K562 (cell line): ENCODE results near the gene PLXNB3. TPM values are rescaled to one million over a fixed set of nuclear protein-coding genes. Genes with fewer than 3 reads are reported as not detected.
A peak's percentile ranks its signal among the peaks of the same experiment; 100 is the strongest.

Source experiments
- ATF1 ChIP-seq, 2 experiments: fragments of 450-650 bp in 1 of 2; IDR thresholded peaks; 2 replicates each; pipeline ENCODE4 v1.6.1; 2016; ENCODE audit warnings: missing compliant biosample characterization in 1 of 2, missing genetic modification characterization in 1 of 2
- JUND ChIP-seq, 2 experiments: IDR thresholded peaks; 2 replicates in 1 of 2; 3 replicates in 1 of 2; pipeline ENCODE4 v1.6.1; 2011; ENCODE audit warnings: borderline replicate concordance in 2 of 2, low read depth in 2 of 2, low read length in 2 of 2, improper control_type of control experiment in 1 of 2, missing biosample characterization in 1 of 2, missing genetic modification characterization in 1 of 2, missing genetic modification reagents in 1 of 2
- MBD2 ChIP-seq: sonication (generic); IDR thresholded peaks from 2 replicates; pipeline ENCODE4 v1.6.1; 2016; ENCODE audit warnings: low read depth, borderline replicate concordance
- MGA ChIP-seq: fragments of 450-650 bp; IDR thresholded peaks from 2 replicates; pipeline ENCODE4 v1.6.1; 2016; ENCODE audit warnings: mild to moderate bottlenecking, moderate library complexity
- MNT ChIP-seq, 2 experiments: fragments of 450-650 bp; conservative IDR thresholded peaks; 2 replicates each; pipeline ENCODE4 v1.6.1; 2017; ENCODE audit warnings: mild to moderate bottlenecking in 2 of 2, moderate library complexity in 2 of 2
- MYNN ChIP-seq, 2 experiments: sonication (generic); formaldehyde crosslinking in 1 of 2; IDR thresholded peaks; 2 replicates each; pipeline versions ENCODE4 v1.5.0 to v1.6.1; 2016 to 2020; ENCODE audit warnings: antibody characterized with exemption in 1 of 2, missing genetic modification reagents in 1 of 2
- NCOR1 ChIP-seq: fragments of 450-650 bp; IDR thresholded peaks from 2 replicates; pipeline ENCODE4 v1.6.1; 2016; ENCODE audit warnings: mild to moderate bottlenecking, moderate library complexity
- RUNX1 ChIP-seq: sonication (generic); IDR thresholded peaks from 2 replicates; pipeline ENCODE4 v1.6.1; 2016; ENCODE audit warnings: antibody characterized with exemption, low read depth
- SRSF1 ChIP-seq: fragments of 200-400 bp; formaldehyde crosslinking; IDR thresholded peaks from 2 replicates; pipeline ENCODE4 v1.6.1; 2017; ENCODE audit warnings: mild to moderate bottlenecking, low read depth, low read length, moderate library complexity
- THAP12 ChIP-seq: fragments of 250-450 bp; sonication (Bioruptor Pico); IDR thresholded peaks from 2 replicates; pipeline ENCODE4 v1.9.0; 2021; ENCODE audit warnings: mild to moderate bottlenecking, inconsistent platforms
- polyA plus RNA-seq, 8 experiments: library from polyadenylated mRNA; depleted of rRNA in 4 of 8; stranded (reverse) in 5 of 8; unstranded in 3 of 8; fragments of >200 nt; fragmentation: Nextera tagmentation in 2 of 8; fragmentation: Illumina TruSeq in 1 of 8; extraction: Ambion mirVana in 2 of 8; extraction: Trizol in 1 of 8; gene quantifications; 2 replicates each; pipeline versions ENCODE4 v1.2.1 to v1.2.3, GENCODE V29; 2011 to 2014; ENCODE audit warnings: inconsistent platforms in 1 of 8, missing spikeins in 1 of 8
- total RNA-seq, 7 experiments: library from RNA; depleted of rRNA in 6 of 7; stranded (reverse); fragments of >200 nt in 6 of 7; fragmentation: Illumina TruSeq in 2 of 7; extraction: Trizol in 2 of 7; gene quantifications; 2 replicates each; pipeline versions ENCODE4 v1.2.1 to v1.2.3, GENCODE V29; 2011 to 2021; ENCODE audit warnings: low replicate concordance in 1 of 7

Gene PLXNB3
- total and polyA plus RNA-seq, 9 of the 15 experiments (the other 6 are each of a cell fraction or from before 2014, with no cell fraction given): 0.22 to 2.0 (median 1.4) TPM; not detected in 2

- 0 out of 2 replicates have a peak, but pooled peaks have one; percentile 11 for TF ChIP-seq JUND (IDR thresholded peaks at IDR 0.05; ENCODE audit: borderline replicate concordance, low read depth, low read length)
- TF ChIP-seq JUND (tag; IDR thresholded peaks at IDR 0.05; ENCODE audit: borderline replicate concordance, low read depth, low read length): no peak
- no peak for TF ChIP-seq RUNX1
- no peak for TF ChIP-seq MBD2
- TF ChIP-seq SRSF1: no peak
- TF ChIP-seq MNT (conservative IDR thresholded peaks at IDR 0.05): peak in 1 of 2 experiments; percentile 58; a peak in 2 of 4 replicates
- no peak for TF ChIP-seq NCOR1
- TF ChIP-seq MYNN (IDR thresholded peaks at IDR 0.05): no peak
- TF ChIP-seq MYNN (CRISPR knock-in tag; IDR thresholded peaks at IDR 0.05): no peak
- no peak for TF ChIP-seq THAP12
- TF ChIP-seq ATF1 (CRISPR knock-in tag; IDR thresholded peaks at IDR 0.05): no peak
- TF ChIP-seq ATF1 (tag; IDR thresholded peaks at IDR 0.05): 0 out of 2 replicates have a peak, but pooled peaks have one; percentile 10
- peak; percentile 17; the same call in 1 of the 2 replicates for TF ChIP-seq MGA
Observed at GRCh38 chrX:153791104-153791852, 27.2 kb downstream of the PLXNB3 start (continued).
